SKM-1 treated with dmso at 0.1 percent for 144 hours (cell line): ENCODE measurements around the gene WWC1.

Experiments
- DNase-seq: peaks from one replicate; lab custom pipeline; 2025; ENCODE audit not compliant: unreplicated experiment; lab: John Stamatoyannopoulos, UW

Gene WWC1

DNA sequence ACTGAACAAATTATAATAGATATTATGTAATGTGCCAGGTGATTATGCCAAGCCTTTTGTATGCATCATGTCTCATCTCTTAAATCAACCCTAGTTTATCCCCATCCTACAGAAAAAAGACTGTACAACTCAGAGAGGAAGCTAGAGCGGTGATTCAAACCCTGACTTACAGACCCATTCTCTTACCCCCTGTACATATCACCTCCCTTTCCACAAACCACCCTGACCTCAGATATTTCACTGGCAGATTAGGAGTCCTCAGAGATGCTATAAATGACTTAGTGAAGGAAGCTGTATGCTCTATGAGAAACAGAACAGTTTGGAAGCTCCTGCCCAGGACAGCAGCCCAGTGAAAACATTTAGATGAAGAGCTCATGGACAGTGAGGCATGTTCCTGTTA is 115.8 kb downstream of the WWC1 start:
- DNase-seq = no peak

DNA sequence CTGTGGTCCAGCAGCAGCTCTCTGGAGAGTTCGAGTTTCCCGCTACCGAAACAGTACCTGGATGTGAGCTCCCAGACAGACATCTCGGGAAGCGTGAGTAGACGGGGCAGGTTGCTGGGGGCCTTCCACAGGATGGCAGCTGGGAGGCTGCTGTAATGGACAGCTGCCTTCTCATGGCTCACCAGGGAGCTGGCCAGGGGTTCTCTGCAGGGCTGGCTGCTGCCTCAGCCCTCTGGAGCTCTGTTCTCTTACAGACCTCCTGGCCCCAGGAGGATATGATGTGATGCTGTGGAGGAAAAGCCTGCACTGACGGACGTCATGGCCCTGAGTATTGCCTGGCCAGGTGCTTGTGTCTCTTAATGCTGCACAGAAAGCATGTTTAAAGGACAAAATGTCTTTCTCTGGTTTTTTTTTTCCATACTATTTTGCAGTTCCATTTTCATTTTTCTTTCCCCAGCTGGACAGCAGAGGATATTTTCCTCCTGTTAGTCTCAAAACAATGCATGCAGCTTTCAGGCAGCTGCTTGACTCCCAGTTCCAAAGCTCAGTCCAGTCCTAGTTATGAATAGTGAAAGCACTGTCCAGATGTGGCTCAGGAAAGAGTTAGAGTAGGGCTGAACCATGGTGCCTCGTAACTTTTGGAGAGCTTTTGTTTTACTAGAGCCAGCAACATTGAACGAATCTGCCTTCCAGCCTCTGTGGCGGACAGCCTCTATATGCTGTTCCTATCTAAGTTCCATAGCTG is 117.3 kb downstream of the WWC1 start:
- no peak for DNase-seq

DNA sequence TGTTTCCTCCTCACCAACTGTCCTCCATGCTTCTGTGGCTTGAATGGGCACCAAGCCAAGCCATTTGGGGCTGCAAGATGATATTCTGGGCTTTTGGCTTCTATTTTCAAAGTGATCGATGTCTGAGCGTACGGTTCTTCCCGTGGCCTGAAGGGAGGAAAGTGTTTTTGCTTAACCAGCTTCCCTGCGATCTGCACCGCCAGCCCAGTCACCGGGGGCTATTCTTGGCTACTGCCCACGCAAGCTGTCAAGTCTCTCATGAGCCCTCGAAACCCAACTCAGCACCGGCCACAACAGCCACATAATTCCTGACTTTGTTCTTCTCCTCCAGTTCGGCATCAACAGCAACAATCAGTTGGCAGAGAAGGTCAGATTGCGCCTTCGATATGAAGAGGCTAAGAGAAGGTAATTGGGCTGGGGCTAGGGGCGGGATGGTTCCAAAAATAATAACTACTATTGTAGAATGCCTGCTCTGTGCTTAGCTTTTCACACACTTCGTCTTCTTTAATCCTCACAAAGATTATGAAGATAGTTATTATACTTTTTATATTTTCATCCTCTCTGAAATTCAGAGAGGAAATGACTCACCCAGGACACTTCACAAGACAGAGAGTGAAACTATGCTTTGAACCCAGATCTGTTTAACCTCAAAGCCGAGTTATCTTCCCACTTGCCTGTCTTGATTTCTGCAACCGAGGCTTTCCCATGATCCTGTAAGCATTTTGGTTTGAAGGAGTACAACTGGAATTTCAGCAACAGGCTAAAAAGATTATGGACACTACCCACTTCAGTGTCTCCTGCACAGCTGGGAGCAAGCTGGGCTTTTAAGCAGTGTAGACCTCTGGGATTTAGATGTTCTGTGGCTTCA is 118.4 kb downstream of the WWC1 start:
- no peak for DNase-seq

DNA sequence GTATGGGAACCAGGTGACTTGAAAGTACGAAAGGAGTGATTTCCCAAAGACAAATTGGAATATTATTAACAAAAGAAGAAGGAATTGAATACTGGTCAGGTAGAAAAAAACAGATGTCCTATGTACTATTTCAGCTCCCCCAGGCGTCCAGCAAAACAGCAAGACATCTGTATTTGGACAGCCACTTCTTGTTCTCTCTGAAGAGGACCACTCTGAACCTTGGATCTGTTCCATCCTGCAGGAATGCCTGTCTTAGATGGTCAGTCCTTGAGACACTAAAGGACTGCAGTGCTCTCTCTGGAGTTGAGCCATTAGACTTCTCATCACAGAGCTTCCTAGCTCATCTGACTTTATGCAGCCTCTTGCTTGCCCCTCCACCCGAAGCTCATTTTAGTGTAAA is 120.4 kb downstream of the WWC1 start:
- DNase-seq = no peak

DNA sequence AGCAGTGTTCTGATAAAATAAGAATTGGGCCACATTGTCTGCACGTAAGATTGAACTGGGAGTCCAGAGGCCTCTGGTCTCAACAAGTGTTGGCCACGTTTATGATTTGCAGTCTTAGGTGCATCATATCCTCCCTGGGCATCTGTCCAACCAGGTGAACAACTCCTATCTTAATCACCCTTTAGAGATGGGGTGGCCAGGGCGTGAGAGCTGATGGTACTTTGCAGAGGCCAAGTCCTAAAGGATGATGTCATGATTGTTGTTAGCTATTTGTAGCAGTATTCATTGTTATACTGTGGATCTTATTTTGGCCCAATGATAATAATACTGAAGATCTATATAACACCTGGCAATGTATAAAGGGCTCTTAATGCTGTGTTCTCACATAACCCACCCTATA is 121.6 kb downstream of the WWC1 start:
- no peak for DNase-seq

DNA sequence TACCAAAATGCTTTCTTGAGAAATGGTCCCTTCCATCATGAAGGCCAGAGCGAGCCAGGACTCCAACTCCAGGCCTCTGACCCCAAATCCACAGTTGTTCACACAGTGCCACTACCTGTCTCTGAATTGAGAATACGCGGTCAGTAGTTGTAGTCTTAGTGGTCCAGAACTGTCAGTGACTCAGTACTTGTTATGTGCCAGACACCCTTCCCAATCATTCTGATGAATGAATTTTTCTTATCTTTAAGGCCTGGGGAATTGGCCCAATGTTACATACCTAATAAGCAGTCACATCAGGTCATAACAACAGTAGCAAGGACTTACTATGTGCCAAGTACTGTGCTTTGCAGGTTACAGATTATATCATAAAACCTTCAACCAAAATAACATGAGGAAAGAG is 122.2 kb downstream of the WWC1 start:
- DNase-seq = no peak

DNA sequence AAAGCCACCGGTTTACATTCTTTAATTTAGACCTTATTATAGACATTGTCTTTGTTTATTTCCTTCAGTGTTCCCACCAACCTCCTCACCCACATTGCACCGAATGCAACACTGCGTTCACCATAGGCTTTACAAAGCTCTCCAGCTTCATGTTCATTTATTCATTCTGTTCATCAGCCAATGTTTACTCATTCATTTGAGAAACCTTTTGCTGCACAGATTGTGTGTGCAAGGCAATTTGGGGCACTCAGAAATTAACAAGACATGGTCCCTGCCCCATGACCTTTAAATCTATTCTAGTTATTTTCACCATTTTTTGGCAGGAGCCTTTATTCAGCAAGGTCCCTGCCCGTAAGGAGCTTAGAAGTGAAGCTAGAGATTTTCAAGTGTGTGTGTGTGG is 124.0 kb downstream of the WWC1 start:
- DNase-seq = no peak

DNA sequence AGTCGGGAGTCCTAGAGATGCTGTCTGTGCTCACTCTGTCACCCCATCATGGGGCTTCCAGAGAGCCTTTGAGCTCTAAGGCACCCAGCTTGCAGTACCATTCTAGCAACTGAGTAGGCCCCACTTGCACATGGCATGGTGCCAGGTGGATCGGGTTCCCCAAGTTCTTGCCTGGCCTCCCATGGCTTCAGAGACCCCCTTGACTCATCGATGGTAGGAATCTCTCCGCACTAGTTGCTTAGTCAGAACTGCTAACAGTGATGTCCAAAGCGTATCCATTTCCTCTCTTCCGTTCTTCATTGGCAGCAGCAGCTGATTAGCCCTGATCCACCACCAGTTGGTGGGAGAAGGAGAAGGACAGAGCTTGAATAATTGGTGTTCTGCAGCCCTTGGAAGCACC is 124.5 kb downstream of the WWC1 start:
- no peak for DNase-seq

DNA sequence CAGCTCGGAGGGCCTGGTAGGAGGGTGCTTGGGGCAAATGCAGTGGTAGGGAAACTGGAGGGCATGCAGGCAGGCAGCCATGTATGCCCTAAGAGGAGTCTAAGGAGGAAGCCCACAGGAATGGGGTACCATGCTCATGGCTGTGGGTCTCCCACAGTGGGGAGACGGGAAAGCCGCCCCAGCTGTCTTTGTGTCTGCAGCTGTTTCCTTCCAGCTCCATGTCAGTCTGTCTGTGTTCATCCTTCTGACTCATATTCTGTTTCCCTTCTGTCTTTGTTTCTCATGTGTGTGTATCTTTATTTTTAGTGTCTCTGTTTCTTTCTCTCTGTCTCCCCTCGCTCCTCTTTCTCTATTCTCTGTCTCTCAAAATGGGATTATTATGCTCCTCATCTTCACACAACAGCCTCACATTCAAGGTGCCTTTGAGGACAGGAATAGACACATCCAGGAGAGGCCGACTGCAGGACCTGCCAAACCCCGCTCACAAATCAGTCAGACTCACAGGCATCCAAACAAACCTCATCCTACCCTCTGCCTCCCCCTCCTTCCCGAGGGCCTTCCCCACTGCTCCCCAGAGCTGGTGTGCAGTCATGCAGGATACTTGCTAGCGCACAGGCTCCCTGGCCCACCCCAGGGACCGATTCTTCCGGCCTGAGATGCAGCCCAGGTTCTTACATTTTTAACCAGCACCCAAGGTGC is 126.4 kb downstream of the WWC1 start:
- no peak for DNase-seq

DNA sequence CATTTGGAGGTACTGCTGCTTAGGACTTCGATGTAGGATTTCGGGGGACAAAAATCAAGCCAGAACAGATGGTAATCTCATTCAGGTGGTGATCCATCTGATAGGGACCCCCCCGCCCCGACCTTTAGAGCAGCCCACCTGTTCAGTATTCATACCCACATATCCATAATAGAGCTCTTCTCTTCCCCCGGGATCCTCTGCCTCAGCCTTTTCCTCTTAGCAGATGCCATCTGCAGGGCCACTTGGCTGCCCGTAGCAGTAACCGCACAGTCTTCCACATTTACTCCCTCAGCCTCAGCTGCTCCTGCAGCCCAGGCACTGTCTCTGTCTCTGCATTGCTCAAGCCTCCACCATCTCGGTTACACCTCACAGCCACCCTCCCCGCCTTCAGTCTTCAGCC is 129.0 kb downstream of the WWC1 start:
- no peak for DNase-seq

DNA sequence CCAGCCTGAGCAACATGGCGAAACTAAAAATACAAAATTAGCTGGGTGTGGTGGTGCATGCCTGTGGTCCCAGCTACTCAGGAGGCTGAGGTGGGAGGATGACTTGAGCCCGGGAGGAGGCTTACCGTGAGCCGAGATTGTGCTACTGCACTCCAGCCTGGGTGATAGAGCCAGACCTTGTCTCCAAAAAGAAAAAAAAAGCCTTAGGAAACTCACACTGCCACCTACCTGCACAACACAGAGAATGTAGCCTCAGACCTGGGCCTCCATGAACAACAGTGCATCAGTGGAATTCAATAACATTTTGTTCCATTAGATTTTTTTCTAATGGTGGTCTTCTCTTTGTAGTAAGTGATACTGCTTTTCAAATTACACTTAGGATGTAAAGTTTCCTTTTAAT is 131.0 kb downstream of the WWC1 start:
- DNase-seq = no peak

DNA sequence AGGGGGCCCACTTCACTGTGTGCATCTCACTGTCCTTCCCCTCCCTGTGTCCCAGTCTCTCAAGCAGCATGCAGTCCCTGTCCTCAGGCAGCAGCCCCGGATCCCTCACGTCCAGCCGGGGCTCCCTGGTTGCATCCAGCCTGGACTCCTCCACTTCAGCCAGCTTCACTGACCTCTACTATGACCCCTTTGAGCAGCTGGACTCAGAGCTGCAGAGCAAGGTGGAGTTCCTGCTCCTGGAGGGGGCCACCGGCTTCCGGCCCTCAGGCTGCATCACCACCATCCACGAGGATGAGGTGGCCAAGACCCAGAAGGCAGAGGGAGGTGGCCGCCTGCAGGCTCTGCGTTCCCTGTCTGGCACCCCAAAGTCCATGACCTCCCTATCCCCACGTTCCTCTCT is 132.0 kb downstream of the WWC1 start:
- no peak for DNase-seq

DNA sequence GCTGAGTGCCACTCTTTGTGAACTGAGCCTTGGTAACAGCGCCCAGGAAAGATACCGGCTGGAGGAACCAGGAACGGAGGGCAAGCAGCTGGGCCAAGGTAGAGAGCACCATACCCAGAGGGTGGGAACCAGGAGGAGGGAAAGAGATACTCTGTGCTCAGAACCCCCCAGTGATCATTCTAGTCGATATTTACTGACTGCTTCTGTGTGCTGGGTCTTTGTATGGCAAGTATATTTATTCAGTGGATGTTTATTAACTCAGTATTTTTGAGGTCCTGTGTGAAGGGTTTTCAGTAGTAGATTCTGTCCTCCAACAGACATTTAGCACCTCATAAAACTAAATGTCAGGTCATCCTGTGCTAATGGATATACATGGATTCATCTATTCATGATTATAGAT is 132.5 kb downstream of the WWC1 start:
- DNase-seq = no peak

DNA sequence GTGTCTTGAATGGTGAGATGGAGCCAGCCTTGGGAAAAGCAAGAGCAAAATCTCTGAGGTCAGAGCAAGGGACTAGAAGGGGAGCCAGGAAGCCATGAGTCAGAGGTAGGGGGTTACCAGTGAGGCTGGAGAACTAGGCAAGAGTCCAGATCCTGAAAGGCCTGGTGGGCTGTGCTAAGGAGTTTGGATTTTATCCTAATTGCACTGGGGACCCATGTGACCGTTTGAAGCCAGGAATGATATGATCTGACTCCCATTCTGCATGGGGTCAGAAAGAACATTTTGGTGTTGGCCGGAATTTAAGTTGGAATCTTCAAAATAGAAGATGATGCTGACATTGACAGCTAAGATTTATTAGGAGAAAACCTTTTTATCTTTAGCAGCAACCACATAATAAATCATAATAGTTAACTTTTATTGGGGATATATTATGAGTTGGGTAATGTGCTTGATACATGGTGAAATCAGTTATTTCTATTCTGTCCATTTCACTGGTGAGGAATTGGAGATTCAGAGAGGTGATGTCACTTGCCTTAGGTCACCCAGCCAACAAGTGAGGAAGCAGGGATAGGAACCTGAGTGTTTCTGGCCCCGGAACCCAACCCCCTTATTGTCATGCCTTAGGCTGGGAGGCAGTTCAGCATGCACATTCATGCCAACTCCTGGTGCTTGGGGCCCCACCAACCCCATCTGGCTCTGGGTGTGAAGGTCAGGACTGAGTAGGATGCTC is 133.3 kb downstream of the WWC1 start:
- no peak for DNase-seq

DNA sequence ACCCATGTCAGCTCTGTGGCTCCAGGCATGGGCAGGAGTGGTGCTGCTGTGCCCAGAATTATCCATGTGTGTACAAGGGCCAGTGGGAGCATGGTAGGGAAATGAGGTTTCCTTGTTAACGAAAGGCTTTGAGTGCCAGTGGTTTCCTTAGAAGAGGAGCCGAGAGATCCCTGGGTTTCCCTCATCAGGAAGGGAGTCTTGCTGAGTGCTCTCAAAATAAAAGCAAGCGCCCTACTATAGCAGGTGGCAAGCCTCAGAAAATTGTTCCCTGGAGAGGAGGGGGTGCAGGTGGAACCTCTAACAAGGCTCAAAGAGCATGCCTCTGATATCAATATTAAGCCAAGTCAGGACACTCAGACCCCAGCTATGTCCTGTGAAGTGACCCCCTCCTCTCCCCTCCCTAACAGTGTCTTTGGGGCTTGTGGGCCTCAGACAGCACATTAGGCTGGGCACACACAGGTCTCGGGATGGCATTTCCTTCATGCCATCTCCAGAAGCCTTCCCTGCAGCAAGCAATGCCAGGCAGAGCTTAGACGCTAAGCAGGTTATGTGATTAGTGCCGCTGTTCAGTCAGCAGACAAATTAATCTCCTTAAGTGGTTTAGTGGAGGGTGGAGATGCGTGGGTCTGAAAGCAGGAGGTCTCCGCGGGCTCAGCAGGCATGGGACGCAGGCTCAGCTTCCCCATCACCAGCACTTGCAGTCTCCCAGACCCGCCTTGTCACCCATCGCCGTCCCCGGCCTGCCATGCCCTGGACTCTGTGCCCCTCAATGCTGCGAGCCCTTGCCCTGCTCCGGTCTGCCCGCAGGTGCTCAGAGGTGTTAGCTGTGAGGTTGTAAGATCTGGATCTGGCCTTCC is 134.8 kb downstream of the WWC1 start:
- no peak for DNase-seq

DNA sequence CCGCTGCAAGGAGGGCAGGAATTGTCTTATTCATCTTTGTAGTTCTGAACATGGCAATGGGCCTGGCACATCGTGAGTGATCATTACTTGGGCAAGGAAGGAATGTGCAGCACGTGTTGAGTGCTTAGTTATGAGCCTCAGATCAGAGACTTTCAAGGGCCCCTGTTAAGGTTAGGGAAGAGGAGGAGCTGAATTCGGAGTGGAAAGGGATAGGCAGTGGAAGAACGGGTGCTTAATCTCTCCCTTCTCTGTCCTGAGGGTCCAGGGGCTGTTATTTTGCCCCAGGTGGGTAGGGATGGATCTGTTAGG is 135.4 kb downstream of the WWC1 start:
- no peak for DNase-seq

DNA sequence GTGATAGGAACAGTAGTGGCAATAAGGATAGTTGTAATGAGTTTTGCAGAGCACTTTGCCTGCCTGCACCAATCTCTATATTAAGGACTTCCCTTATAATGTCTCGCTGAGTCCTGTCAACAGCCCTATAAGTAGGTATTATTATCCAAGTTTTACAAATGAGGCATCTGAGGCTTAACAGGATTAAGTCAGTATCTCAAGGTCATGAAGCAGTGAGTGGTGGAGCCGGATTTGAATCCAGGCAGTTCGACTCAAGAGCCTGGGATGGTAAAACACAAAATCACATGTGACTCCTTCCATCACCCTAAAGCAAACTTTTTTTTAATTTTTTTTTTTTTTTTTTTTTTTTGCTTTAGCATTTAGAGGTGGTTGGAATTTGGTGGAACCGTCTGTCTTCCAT is 135.8 kb downstream of the WWC1 start:
- DNase-seq = no peak

DNA sequence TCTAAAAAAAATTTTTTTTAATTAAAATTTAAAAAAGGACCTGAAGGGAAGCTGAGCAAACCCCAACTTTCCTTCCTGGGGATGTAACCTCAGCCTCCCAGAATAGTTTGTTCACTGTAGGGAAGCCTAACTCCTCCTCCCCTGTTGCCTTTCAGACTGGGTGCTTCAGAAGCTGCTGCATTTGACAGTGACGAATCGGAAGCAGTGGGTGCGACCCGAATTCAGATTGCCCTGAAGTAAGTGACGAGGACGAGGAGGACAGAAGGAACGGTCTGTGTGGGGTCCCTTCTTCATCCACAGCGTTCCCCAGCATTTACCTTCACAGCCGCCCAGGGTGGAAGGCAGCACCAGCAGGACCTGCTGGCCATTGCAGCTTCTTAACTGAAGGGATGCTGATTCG is 137.1 kb downstream of the WWC1 start:
- no peak for DNase-seq

DNA sequence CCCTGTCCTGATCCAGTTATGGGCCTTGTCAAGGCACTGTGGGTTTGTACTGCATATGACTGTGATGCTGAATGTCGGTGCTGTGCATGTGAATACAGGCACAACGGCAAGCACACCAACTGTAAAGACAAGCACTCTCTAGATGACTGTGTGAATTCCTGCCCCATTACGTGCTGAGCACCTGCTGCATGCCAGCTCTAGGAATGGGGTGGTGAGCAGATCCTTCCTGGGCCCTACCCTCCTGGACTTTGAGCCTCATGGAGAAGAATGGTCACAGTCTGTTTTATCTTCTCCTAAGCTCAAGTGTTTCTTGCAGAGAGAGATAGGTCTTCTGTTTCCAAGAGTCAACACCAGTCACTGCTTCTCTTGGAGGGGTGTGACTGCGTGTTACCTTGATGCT is 138.9 kb downstream of the WWC1 start:
- no peak for DNase-seq

DNA sequence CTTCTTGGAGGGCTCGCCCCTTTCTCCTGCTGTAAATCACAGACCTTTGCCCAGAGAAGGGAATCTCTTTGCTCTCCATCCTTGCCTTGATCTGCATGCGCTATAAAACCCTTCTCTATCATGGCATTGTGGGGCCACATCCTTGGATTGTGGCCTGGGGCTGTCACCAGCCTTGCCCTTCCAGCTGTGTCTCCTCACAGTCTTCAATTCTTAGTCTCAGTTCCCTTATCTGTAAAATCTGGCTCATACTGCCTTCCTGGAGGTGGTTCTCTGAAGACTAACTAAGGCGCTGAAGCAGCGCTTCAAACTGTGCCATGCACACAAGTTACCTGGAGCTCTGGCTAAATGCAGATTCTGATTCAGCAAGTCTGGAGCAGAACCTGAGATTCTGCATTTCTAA is 141.5 kb downstream of the WWC1 start:
- no peak for DNase-seq

DNA sequence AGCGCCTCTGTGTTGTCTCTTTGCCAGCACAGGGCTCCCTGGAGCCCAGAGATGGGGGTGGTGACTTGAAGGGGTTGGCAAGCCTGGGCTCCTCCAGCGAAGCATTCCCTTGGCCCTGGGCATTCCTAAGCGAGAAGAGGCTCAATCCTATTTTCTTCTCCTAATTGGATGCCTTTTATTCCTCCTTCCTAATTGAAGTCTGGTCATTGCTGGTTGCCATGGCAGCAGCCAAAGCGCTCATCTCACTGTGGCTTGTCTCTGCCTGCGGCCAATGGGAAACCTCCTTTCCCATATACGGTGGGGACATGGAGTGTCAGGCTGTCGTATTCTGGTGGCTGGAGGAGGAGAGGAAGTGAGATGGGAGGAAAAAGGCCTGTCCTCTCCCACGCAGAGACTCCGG is 142.6 kb downstream of the WWC1 start:
- no peak for DNase-seq
